NCI-H2196 treated with DMSO at 0.1 percent for 48 hours (cell line): ENCODE measurements around the gene TBX6.
"Not testable (repeated sequence)": the region's sequence is repeated elsewhere in the genome, so short reads cannot be mapped to it uniquely, and the experiment has no call there.

Experiments used
- DNase-seq: peaks from one replicate; lab custom pipeline; 2025; ENCODE audit not compliant: unreplicated experiment; lab: John Stamatoyannopoulos, UW

TBX6 gene

DNA sequence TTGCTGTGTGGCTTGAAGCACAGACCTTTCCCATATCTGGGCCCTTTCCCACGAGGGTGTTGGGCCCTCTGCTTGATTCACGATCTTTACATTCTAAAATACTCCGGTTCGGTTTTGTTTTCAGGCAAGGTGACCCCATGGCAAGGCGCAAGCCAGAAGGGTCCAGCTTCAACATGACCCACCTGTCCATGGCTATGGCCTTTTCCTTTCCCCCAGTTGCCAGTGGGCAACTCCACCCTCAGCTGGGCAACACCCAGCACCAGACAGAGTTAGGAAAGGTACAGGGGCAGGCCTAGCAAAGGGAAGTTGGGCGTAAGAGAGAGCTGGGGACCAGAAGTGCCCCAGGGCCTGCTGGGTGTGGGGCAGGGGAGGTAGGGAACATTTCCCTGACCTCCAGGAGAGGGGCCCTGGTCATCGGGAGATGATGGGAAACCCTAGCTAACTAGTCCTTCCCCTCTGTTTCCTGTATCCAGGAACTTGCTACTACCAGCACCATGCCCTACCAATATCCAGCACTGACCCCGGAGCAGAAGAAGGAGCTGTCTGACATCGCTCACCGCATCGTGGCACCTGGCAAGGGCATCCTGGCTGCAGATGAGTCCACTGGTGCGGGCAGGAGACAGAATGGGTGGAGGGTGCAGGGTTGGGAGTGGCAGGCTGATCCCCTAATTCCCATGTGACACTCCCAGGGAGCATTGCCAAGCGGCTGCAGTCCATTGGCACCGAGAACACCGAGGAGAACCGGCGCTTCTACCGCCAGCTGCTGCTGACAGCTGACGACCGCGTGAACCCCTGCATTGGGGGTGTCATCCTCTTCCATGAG is 24.8 kb downstream of the TBX6 start:
- no peak for DNase-seq

DNA sequence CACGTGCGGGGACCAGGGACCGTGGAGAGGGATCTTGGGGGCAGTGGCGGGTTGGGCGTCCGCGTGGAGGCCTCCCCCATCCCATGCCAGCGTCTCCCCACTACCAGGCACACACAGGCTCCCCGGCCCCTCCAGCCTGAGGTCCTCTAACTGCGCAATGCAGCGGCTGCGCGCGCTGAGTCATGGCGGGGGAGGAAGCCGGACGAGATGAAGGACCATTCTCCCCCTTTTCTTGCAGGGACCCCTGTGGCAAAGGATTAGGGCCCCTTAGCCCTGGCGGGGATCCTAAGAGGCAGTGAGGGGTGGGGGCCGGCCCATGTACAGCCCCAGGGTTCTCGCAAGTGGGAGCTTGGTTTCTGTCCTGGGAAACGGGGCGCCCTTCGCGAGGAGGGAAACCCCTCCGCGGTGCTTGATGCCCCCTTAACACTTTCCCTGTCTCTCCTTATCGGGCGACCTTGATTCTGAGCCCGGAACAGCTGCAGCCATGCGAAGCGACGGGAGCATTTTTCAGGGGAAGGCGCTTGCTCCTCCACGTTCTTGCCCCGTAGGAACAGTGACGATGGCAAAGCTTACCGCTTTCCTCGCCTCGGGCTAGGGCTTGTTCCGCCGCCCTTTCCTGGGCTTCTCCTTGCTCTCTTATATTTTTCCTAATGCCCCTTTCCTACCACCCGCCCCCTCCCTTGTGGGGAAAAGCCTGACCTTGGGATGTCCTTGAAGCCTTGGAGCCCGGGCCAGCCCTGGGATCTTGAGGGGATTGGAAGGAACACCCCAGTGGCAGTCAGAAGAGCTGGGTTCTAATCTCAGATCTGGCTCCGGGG is 25.6 kb downstream of the TBX6 start:
- no peak for DNase-seq

DNA sequence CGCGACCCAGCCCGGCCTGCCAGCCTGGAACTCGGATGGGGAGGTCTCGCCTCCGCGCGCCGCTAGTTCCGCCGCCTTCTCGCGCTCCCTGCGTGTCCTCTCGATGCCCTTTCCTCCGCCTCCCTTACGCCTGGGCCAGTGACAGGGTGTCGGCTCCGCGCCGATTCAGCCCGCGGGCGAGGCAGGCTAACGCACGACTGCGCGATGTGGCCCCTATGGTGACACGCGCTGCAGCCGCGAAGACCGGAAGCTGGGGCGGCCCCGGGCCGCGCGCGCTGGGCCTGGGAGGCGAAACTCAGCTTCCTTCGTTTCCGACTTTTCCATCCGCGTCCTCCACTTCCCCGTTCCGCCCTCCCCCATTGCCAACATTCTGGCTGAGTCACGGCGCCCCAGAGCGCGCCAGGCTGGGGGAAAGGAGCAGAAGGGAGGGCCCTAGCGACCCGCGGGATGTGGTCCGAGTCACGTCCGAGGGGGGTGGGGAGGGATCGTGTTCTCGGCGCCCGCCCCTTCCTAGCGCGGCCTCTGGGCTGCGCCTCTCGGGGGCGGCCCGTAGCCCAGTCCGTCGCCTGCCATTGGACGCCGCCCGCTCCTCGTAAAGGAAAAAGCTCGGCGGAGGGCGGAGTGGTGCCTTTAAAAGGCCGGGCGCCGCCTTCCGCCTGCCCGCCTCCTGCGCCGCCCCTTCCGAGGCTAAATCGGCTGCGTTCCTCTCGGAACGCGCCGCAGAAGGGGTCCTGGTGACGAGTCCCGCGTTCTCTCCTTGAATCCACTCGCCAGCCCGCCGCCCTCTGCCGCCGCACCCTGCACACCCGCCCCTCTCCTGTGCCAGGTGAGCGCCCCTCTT is 26.4 kb downstream of the TBX6 start, which contains the start of gene ALDOA:
TSS of gene ALDOA (plus strand) at position 659 of the 841 bp plus-strand sequence. CDS start 1,138 bp downstream, outside the sequence.
- DNase-seq = peak; percentile 95

DNA sequence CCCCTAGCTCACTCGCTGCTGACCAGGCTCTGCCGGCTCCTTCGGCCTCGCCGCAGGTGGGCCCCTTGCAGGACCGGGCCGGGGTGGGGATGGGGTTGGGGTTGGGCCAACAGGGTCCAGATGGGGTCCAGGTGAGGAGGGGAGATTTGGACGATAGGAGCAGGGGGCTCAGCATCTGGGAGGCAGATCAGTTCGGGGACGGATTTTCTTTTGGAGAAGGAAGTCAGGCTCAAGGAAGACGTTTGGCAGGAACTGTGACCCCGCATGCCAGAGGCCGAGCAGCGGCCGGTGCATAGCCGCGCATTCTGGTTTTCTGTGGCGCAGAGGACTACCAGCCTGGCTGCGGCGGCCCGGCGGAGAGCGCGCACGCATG is 27.0 kb downstream of the TBX6 start:
- no peak for DNase-seq

DNA sequence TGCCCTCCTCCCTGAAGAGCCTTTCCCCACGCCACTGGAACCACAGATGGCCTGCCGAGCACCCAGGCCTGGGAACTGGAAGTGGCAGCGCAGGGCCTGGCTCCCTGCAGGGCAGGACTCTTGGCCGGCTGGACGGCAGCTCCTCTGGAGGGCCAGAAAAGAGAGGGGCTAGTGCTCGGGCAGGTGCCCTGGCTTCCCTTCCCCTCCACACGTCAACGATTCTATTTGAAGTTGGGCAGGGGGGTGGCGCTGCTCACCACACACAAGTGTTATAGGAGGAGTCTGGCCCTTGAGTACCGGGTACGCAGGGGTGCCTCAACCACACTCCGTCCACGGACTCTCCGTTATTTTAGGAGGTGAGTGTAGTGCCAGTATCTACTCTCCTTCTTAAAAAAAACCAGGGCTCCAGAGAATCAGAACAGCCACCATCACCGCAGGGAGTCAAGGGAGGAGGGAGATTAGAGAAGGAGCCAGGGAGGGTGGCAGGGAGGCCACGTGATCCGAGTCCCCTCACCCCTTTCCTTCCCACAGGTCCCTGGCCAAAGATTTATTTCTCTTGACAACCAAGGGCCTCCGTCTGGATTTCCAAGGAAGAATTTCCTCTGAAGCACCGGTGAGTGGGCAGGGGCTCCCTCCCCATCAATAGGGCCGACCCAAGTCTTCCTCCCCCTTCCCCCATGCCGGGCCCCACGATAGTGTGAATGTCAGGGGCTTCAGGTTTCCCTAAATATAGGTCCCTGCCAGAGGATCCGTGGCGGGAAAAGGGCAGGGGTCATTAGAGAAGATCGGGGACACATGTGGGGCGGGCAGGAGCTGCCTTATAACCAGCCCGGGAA is 27.6 kb downstream of the TBX6 start:
- peak; percentile 76 for DNase-seq

DNA sequence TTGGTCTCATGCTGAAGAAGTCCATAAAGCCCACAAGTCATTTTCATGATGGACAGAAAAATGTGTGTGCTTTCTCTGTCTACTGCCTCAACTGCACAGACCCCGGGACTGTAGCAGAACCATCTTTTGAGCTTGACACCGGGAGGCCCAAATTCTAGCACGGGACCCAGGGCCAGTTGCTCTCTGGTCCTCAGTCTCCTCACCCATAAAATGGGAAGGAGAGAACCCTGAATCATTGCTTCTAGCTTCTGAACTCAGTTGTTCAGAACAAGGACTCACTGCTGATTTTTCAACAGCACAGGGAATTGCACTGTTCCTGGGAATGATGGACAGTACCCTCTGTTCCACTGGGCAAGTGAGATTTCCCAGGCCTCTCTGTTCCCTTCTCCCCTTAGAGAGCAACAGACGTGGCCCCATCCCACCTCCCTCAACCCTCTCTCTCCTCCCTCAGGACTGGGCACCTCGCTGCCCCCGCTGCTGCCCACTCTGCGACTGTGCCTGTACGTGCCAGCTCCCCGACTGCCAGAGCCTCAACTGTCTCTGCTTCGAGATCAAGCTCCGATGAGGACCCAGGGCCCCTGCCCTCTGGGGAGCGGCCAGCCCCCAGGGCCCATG is 28.3 kb downstream of the TBX6 start:
- DNase-seq = no peak

DNA sequence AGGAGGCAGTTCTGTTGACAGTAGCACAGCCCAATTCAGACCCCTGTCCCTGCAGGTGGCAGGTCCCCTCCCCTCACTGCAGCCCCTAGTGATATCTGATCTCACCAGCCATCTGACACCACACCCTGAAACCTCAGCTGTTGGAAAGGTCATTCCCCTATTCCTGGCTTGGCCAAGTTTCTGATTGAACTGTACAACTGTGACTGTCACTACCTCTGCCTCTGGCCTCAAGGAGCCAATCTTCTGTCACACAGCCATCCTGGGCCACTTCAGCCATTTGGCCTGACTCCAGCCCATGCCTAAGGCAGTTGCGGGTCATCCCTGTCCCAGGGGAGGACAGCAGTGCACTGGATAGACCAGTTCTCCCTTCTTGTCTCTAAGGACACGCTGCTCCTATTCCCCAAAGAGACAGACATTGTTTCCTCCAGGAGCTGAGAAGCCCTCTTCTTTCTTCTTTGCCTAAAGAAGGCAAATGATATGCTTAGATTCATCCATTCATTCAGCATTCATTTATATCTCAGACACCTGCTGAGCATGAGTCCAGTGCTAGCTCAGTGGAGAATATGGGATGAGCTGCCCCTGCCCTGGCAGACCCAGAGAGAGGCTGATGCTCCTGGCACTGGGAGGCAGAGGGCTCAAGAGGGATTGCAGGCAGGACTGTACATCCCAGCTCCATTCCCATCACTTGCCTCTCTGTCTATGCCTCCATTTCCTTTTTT is 30.7 kb downstream of the TBX6 start:
- no peak for DNase-seq

DNA sequence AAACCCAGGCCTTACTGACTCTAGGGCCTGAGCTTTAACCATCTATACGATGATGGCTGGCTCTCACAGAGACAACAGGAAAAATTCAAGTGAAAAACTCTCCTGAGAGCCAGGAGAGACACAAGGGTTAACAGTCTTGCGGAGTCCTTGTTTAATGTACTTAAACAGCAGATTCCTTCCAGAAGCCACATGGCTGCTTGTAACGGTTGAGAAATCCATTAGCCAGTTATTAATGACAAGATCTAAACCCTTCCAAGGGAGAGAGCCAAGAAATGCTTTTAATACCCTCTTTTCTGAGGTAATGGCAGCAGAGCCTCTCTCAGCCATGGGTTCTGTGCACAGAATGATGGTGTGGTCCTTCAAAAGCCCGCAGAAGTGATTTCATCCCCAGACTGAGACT is 31.4 kb downstream of the TBX6 start:
- DNase-seq = no peak

DNA sequence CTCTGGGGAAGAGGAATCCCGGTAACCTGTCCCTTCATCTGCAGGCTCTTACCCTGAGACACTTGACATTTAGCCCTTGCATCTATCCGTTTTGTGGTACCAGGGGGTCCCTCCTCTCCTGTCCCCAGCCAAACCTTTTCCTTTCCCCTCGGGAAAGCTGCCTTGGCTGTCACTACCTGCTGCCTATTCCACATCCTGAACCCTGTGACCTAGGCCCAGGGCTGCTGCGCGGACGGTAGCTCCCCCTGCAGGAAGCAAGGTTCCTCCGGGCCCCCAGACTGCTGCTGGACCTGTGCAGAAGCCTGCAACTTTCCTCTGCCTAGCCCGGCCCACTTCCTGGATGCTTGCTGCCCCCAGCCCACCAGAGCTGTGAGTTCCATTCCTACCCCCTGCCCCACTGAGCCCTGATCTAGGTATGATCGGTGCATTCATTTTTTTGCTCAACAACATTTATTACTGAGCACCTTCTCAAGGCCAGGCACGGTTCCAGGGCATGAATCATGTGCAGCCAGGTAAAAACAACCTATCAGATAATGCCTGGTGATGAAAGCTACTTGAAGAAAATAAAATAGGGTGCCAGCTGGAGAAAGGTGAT is 36.7 kb downstream of the TBX6 start:
- peak; percentile 42 for DNase-seq

DNA sequence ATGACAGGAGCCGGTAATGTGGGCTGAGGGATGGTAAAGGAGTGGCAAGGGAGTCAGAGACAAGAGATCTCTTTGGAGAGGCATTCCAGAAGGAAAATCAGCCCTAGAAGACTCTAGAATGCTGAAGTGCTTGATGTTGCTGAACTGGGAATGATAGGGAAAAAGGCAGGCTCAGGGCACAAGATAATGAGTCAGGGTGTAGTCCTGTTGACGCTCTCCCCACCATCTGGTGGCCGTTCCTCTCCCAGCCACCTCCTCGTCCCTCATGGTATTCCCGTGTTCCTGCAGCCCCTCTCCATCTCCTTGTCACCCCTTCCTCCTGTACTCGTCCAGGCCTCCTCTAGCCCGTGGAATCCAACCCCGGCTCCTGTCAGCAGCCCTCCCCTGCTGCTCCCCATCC is 37.3 kb downstream of the TBX6 start:
- no peak for DNase-seq

DNA sequence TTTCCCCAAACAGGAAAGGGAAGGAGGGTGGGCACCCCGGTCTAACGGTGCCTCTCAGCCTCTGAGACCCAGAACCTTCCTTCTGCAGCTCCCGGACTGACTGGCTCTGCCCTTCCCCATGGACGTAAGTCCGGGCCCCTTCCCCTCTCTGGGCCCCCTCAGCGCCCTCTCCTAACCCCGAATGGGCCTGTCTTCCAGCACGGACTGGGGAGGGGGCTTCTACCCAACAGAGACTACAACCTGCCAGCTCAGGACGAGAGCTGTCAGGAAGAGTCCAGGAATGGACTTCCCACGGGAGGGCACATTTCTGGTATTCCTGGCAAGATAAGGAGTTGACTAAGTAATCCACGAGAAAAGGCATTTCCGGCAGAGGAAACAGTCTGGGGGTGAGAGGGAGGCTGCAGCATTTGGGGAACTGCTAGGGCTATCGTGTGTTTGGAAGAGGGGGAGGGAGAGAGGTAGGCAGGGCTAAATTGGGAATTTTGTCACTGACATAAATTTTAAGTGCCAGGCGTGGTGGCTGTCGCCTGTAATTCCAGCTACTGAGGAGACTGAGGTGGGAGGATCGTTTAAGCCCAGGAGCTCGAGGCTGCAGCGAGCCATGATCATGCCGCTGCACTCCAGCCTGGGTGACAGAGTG is 38.2 kb downstream of the TBX6 start:
- no peak for DNase-seq

DNA sequence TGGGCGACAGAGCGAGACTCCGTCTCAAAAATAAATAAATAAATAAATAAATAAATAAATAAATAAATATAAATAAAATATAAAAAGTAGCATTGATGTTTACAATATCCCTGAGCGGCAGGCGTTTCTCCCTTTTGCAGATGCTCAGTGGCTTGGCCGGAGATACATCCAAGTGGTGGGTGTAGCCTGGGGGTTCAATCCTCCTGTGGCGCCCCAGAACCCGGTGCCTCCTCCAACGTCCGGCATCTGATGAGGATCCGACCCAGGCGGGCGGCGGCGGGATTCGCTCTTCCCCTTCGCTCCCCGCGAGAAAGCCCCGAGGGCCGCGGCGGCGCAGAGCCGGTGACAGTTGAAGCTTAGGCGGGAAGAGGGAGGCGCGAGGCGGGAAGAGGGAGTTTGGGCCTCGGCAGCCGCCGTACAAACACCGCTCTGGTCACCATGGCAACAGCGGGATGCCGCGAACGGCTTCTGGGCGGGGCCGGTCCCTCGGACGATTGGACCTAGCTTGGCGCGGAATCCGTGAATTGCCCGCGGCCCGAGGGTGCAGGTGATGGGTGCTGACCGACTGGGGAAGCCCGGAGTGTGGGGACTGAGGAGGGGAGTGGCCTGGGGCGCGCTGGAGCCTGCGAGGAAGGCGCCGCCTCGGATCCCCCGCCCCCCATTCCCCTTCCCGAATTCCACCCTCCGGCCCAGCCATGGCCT is 38.9 kb downstream of the TBX6 start:
- DNase-seq = peak; percentile 93

DNA sequence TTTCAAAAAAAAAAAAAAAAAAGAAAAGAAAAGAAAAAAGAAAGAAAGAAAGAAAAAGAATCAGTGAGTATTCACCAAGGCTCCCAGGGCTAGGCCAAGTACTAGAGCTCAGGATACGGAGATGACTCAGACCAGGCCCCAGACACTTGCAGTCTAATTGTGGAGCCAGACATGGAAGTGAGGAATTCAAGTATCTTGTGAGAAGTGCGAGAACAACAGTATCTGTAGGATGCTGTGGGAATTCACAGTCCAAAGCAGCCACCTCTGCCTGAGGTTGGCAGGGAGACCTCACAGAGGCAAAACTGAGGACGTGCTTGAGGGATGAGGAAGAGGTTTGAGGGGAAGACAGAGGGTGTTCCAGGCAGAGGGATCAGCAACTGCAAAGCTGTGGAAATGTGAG is 40.2 kb downstream of the TBX6 start:
- no peak for DNase-seq

DNA sequence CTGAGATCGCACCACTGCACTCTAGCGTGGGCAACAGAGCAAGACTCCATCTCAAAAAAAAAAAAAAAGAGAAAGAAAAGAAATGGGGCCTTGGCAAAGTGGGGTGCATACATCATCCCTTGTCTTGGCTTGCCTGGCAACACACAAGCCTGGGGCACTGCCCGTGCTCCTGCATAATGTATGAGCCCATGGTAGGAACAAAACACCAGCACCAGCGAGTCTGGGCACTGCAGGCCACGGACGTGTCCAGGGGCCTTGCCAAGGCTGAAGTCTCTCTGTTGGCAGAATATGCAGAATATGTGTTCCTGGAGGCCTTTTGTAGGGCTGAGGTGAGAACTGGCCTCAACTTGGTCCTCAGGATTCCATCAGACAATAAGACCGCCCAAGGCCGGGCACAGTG is 41.9 kb downstream of the TBX6 start:
- no peak for DNase-seq

DNA sequence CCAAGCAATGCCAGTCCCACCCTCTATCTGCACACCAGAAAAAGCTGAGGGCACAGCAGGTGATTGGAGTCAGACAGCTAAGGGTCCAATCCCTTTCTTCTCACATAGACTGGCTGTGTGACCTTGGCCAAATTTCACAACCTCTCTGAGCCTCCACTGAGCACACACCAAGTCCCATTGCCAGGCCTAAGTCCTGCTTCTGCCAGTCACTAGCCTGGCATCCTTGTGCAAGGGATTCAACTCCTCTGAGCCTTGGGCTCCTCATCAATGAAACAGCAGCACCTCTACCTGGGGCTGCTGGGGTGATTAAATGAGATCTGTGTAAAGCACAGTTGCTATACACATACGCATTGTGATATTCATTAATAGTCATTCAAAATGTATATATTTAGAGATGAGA is 45.1 kb downstream of the TBX6 start:
- no peak for DNase-seq

DNA sequence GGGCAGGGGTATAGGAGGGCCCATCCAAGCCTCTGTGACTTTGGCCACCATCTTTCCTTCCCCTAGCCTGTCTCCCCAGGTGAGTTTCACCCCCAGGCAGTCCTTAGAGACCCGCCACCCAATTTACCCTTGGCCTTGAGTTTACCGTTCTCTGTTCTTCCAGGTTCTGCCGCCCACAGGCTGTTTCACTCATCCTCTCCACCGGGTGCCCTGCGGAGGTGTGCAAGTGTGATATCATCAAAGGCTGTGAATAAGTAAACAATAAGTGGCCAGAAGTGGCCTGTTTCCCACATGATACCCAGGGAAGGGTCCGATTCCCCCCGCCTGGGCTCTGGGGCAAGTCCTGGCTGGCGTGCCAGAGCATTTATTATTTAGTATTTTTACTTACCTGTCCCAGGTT is 45.5 kb downstream of the TBX6 start:
- DNase-seq = no peak

DNA sequence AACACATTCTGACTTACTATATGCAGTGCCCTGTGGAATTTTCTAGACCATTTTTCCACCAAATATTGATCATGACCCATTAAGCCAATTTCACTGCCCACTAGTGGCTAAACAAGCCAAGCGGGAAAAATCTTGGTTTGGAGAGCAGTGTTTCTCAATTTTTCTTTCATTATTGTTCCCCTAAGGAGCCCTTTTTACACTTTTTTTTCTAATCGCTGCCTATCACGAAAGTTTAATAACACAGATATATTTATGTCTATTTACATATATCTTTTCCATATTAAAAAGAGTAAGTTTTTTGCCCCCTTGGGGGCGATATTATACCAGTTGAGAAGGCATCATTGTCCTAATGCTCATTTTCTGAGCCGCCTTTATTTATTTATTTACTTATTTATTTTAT is 49.9 kb downstream of the TBX6 start:
- DNase-seq = no peak

DNA sequence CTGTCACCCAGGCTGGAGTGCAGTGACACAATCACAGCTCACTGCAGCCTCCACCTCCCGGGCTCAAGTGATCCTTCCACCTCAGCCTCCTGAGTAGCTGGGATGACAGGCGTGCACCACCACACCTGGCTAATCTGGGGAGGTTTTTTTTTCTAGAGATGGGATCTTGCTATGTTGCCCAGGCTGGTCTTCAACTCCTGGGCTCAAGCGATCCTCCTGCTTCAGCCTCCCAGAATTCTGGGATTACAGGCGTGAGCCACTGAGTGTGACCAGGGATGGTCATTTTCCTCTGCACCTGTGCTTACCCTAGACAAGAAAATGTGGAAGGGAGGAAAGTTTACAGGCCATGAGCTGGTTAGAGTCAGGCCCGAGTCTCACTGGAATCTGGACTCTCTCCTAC is 51.0 kb downstream of the TBX6 start:
- not testable (repeated sequence) for DNase-seq
